Brain microvascular endothelial cell (primary cell): ENCODE measurements around the gene NUCKS1.
A peak's percentile ranks its signal among the peaks of the same experiment; 100 is the strongest.

Source experiments
- DNase-seq: peaks from one replicate; pipeline ENCODE4 v3.0.0-alpha.2; 2020
- H3K27ac ChIP-seq: fragments of 250-450 bp; sonication (Bioruptor Pico); 2 replicates; pipeline ENCODE4 v1.5.1; 2020; ENCODE audit warnings: mild to moderate bottlenecking, moderate library complexity
- H3K27me3 ChIP-seq: fragments of 250-450 bp; sonication (Bioruptor Pico); replicated peaks from 2 replicates; pipeline ENCODE4 v1.5.1; 2020; ENCODE audit warnings: mild to moderate bottlenecking
- H3K36me3 ChIP-seq: fragments of 250-450 bp; sonication (Bioruptor Pico); replicated peaks from 2 replicates; pipeline ENCODE4 v1.5.1; 2020; ENCODE audit warnings: mild to moderate bottlenecking
- H3K4me3 ChIP-seq: 2 replicates; pipeline ENCODE4 v1.5.1; 2011; ENCODE audit warnings: low read depth, mild to moderate bottlenecking, control low read depth, low read length, moderate library complexity
- CTCF ChIP-seq: IDR thresholded peaks from 2 replicates; pipeline ENCODE4 v1.5.1; 2011; ENCODE audit warnings: low read depth, mild to moderate bottlenecking, moderate library complexity, low read length, control low read depth, inconsistent platforms; ENCODE audit errors: missing control alignments
- in situ Hi-C: cut with HindIII; loops from 2 replicates; pipeline ENCODE4 v1.10.0; 2017; ENCODE audit warnings: low sequenced_read_pairs, low pct_ligation_motif_present

Gene NUCKS1

GRCh38 chr1:205783904-205784303 lies 33.9 kb upstream of the NUCKS1 start:
- no peak for TF ChIP-seq CTCF
- no peak for DNase-seq
- H3K36me3 ChIP-seq = no peaks in the 10 kb centered on the region
- no peak overlapping the region for H3K27ac ChIP-seq
- in situ Hi-C loops = loop anchor here (25.0 kb wide), 1 partner anchor 328 kb away; the partner anchor contains the start of gene AVPR1B
- H3K27me3 ChIP-seq = no peaks in the 10 kb centered on the region
- H3K4me3 ChIP-seq = no peak overlapping the region

- no peaks in the 10 kb centered on the region for H3K36me3 ChIP-seq
- DNase-seq = no peak
- H3K4me3 ChIP-seq = no peak overlapping the region
- in situ Hi-C loops = loop anchor here (25.0 kb wide), 1 partner anchor 329 kb away; the partner anchor contains the start of gene AVPR1B
- no peak overlapping the region for H3K27ac ChIP-seq
- no peaks in the 10 kb centered on the region for H3K27me3 ChIP-seq
- no peak for TF ChIP-seq CTCF
These were observed 33.4 kb upstream of the NUCKS1 start for GRCh38 chr1:205783433-205783795.

GRCh38 chr1:205782627-205783432 lies 32.8 kb upstream of the NUCKS1 start:
- H3K27ac ChIP-seq = no peak overlapping the region
- no peak for DNase-seq
- in situ Hi-C loops = loop anchor here (25.0 kb wide), 1 partner anchor 329 kb away; the partner anchor contains the start of gene AVPR1B

GRCh38 chr1:205780335-205780734 lies 30.4 kb upstream of the NUCKS1 start:
- no peak for TF ChIP-seq CTCF
- DNase-seq = no peak
- in situ Hi-C loops = loop anchor here (25.0 kb wide), 1 partner anchor 332 kb away; the partner anchor contains the start of gene AVPR1B
- no peaks in the 10 kb centered on the region for H3K36me3 ChIP-seq
- no peaks in the 10 kb centered on the region for H3K27me3 ChIP-seq
- no peak overlapping the region for H3K27ac ChIP-seq
- H3K4me3 ChIP-seq = no peak overlapping the region

More at GRCh38 chr1:205782627-205783432, 32.8 kb upstream of the NUCKS1 start:
- H3K27me3 ChIP-seq = no peaks in the 10 kb centered on the region
- TF ChIP-seq CTCF = no peak
- H3K4me3 ChIP-seq = no peak overlapping the region
- H3K36me3 ChIP-seq = no peaks in the 10 kb centered on the region

GRCh38 chr1:205777994-205778393 lies 28.0 kb upstream of the NUCKS1 start:
- TF ChIP-seq CTCF = no peak
- no peak for DNase-seq

GRCh38 chr1:205775717-205776056 lies 25.7 kb upstream of the NUCKS1 start:
- in situ Hi-C loops = loop anchor here (25.0 kb wide), 1 partner anchor 337 kb away; the partner anchor contains the start of gene AVPR1B
- peak; percentile 20 for DNase-seq
- no peak for TF ChIP-seq CTCF
- Histone ChIP-seq H3K36me3 (no peaks in the 10 kb centered on the region), H3K4me3 (peak overlapping the region; percentile 89), H3K27me3 (no peaks in the 10 kb centered on the region), H3K27ac (peak overlapping the region; percentile 31)

More at GRCh38 chr1:205777994-205778393, 28.0 kb upstream of the NUCKS1 start:
- in situ Hi-C loops = loop anchor here (25.0 kb wide), 1 partner anchor 334 kb away; the partner anchor contains the start of gene AVPR1B
- Histone ChIP-seq H3K36me3 (no peaks in the 10 kb centered on the region), H3K4me3 (no peak overlapping the region), H3K27ac (no peak overlapping the region), H3K27me3 (no peaks in the 10 kb centered on the region)
